Tibial nerve (tissue), 4 donors: ENCODE results near the gene APOB. TPM values are rescaled to one million over a fixed set of nuclear protein-coding genes. Genes with fewer than 3 reads are reported as not detected.

ENCODE experiments used
- DNase-seq, 2 donors: peaks; one replicate each; pipeline ENCODE4 v3.0.0-alpha.2; 2019; ENCODE audit warnings: low spot score in 2 of 2
- H3K27ac ChIP-seq, 4 donors: fragments of 200-600 bp; sonication (generic) in 3 of 4; one replicate each; pipeline ENCODE4 v1.5.1; 2017 to 2019; ENCODE audit warnings: mild to moderate bottlenecking in 1 of 4
- H3K27me3 ChIP-seq, 2 donors: fragments of 200-600 bp; sonication (generic) in 1 of 2; one replicate each; pipeline versions ENCODE4 v1.5.1 to v1.6.0; 2017 to 2019
- H3K36me3 ChIP-seq, 3 donors: fragments of 200-600 bp; sonication (generic); one replicate each; pipeline ENCODE4 v1.5.1; 2018 to 2019
- H3K4me1 ChIP-seq, 4 donors: fragments of 200-600 bp; sonication (generic) in 3 of 4; one replicate each; pipeline ENCODE4 v1.5.1; 2017 to 2019
- H3K4me3 ChIP-seq, 4 donors: fragments of 200-600 bp; sonication (generic) in 3 of 4; one replicate each; pipeline ENCODE4 v1.5.1; 2017 to 2019; ENCODE audit warnings: mild to moderate bottlenecking in 1 of 4, moderate library complexity in 1 of 4
- H3K9me3 ChIP-seq, 4 donors: fragments of 200-600 bp; sonication (generic) in 3 of 4; one replicate each; pipeline ENCODE4 v1.5.1; 2017 to 2019
- EP300 ChIP-seq, 2 donors: sonication (generic); formaldehyde crosslinking; IDR thresholded peaks; one replicate each; pipeline ENCODE4 v1.6.1; 2017; ENCODE audit warnings: antibody characterized with exemption in 2 of 2, mild to moderate bottlenecking in 1 of 2
- POLR2A ChIP-seq, 2 donors: fragments of 450-650 bp; IDR thresholded peaks; one replicate each; pipeline ENCODE4 v1.6.1; 2017; ENCODE audit warnings: antibody characterized with exemption in 2 of 2, mild to moderate bottlenecking in 2 of 2, moderate library complexity in 2 of 2
- WGBS, 2 donors: methylation state at CpG; one replicate each; pipeline ENCODE4 v1.1.5; 2018; 5-methylcytosine and 5-hydroxymethylcytosine counted together
- total RNA-seq, 4 donors: library from RNA; depleted of rRNA; stranded (reverse); fragments of >200 nt; gene quantifications; one replicate each; pipeline ENCODE4 v1.1.0, GENCODE V29; 2016
- TF ChIP-seq, protein P1 (sequence below), 5 experiments: fragments of 200-600 bp in 3 of 5; fragments of 450-650 bp in 2 of 5; sonication (generic) in 3 of 5; IDR thresholded peaks; one replicate each; pipeline ENCODE4 v1.5.1; 2016 to 2019; ENCODE audit warnings: antibody characterized with exemption in 5 of 5, mild to moderate bottlenecking in 3 of 5, moderate library complexity in 2 of 5

Gene APOB
- total RNA-seq, 4 donors from 2014 or later: 2.1 to 4.2 (median 2.9) TPM

- Histone ChIP-seq H3K4me1 (peaks cover 0 to 22% (median 7%) of the 10 kb centered on the region in 4 donors), H3K27me3 (no peaks in the 10 kb centered on the region), H3K36me3 (no peaks in the 10 kb centered on the region), H3K9me3 (no peaks in the 10 kb centered on the region), H3K27ac (no peak overlapping the region), H3K4me3 (no peak overlapping the region)
- TF ChIP-seq, protein P1, sequence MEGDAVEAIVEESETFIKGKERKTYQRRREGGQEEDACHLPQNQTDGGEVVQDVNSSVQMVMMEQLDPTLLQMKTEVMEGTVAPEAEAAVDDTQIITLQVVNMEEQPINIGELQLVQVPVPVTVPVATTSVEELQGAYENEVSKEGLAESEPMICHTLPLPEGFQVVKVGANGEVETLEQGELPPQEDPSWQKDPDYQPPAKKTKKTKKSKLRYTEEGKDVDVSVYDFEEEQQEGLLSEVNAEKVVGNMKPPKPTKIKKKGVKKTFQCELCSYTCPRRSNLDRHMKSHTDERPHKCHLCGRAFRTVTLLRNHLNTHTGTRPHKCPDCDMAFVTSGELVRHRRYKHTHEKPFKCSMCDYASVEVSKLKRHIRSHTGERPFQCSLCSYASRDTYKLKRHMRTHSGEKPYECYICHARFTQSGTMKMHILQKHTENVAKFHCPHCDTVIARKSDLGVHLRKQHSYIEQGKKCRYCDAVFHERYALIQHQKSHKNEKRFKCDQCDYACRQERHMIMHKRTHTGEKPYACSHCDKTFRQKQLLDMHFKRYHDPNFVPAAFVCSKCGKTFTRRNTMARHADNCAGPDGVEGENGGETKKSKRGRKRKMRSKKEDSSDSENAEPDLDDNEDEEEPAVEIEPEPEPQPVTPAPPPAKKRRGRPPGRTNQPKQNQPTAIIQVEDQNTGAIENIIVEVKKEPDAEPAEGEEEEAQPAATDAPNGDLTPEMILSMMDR (IDR thresholded peaks at IDR 0.05): no peak
- TF ChIP-seq POLR2A (IDR thresholded peaks at IDR 0.05): no peak
- WGBS, 2 donors: 91 to 96% methylated on average over 3 of the region's 3 CpGs
- no peak for DNase-seq
Observed at GRCh38 chr2:21034972-21035279, 8.9 kb downstream of the APOB start.

- Histone ChIP-seq H3K27me3 (no peaks in the 10 kb centered on the region), H3K9me3 (no peaks in the 10 kb centered on the region), H3K4me3 (no peak overlapping the region), H3K36me3 (no peaks in the 10 kb centered on the region), H3K27ac (no peak overlapping the region), H3K4me1 (peaks cover 0 to 16% (median 5%) of the 10 kb centered on the region in 4 donors)
- TF ChIP-seq POLR2A (IDR thresholded peaks at IDR 0.05): no peak
- WGBS, 2 donors: 85 to 91% methylated on average over 4 of the region's 4 CpGs
- no peak for DNase-seq
Observed at GRCh38 chr2:21034156-21034971, 9.5 kb downstream of the APOB start.

- Histone ChIP-seq H3K27me3 (no peaks in the 10 kb centered on the region), H3K9me3 (no peaks in the 10 kb centered on the region)
- WGBS, 2 donors: 93 to 98% methylated on average over 2 of the region's 2 CpGs
Observed at GRCh38 chr2:21033237-21034155, 10.4 kb downstream of the APOB start.

GRCh38 chr2:21032338-21033236 lies 11.3 kb downstream of the APOB start:
- WGBS, 2 donors: 92% methylated on average over 14 of the region's 14 CpGs
- H3K36me3 ChIP-seq: no peaks in the 10 kb centered on the region
- H3K4me3 ChIP-seq: no peak overlapping the region
- H3K27ac ChIP-seq: no peak overlapping the region
- no peak for DNase-seq
- TF ChIP-seq, protein P1 (IDR thresholded peaks at IDR 0.05): no peak
- no peak for TF ChIP-seq POLR2A (IDR thresholded peaks at IDR 0.05)
- TF ChIP-seq EP300 (IDR thresholded peaks at IDR 0.05): no peak
- peaks cover 0 to 2% (median 0%) of the 10 kb centered on the region in 4 donors for H3K4me1 ChIP-seq
- H3K9me3 ChIP-seq: no peaks in the 10 kb centered on the region
- no peaks in the 10 kb centered on the region for H3K27me3 ChIP-seq

More at GRCh38 chr2:21033237-21034155, 10.4 kb downstream of the APOB start:
- Histone ChIP-seq H3K4me1 (peaks cover 0 to 11% (median 0%) of the 10 kb centered on the region in 4 donors), H3K4me3 (no peak overlapping the region), H3K36me3 (no peaks in the 10 kb centered on the region), H3K27ac (no peak overlapping the region)
- DNase-seq: no peak
- TF ChIP-seq EP300 (IDR thresholded peaks at IDR 0.05) (no peak), POLR2A (IDR thresholded peaks at IDR 0.05) (no peak)
- TF ChIP-seq, protein P1 (IDR thresholded peaks at IDR 0.05): no peak
